A549 (cell line): ENCODE data around the gene NGF. TPM values are rescaled to one million over a fixed set of nuclear protein-coding genes. Genes with fewer than 3 reads are reported as not detected.

ENCODE experiments used
- ATAC-seq, 2 experiments: fragments of 200-7000 bp in 1 of 2; fragments of >200 bp in 1 of 2; cut with Nextera tagmentation in 1 of 2; cut with Tn5 transposase in 1 of 2; 3 replicates each; pipeline versions ENCODE4 v1.8.0 to v1.9.1; 2018 to 2020; ENCODE audit warnings: mild to moderate bottlenecking in 1 of 2, moderate library complexity in 1 of 2
- CTCF ChIA-PET: fragments of 300-600 bp; sonication (Branson Sonifier 250); formaldehyde crosslinking; extraction: SDS; loops from one replicate; lab custom pipeline; 2021; ENCODE audit warnings: antibody characterized with exemption, inconsistent platforms; lab: Yijun Ruan, JAX
- POLR2A ChIA-PET: fragments of 350-600 bp; formaldehyde crosslinking; extraction: SDS; loops from one replicate; lab custom pipeline; 2021; ENCODE audit warnings: antibody characterized with exemption, inconsistent platforms; lab: Yijun Ruan, JAX
- DNase-seq, 2 experiments: peaks; one replicate each; pipeline versions ENCODE4 v3.0.0 to v3.0.0-alpha.2; 2011 to 2016; ENCODE audit warnings: low read depth in 1 of 2, low spot score in 1 of 2
- FAIRE-seq: peaks from 2 replicates; lab custom pipeline; 2011; peaks lifted over from hg19 to GRCh38; lab: Jason Lieb, UNC
- H3K27ac ChIP-seq, 2 experiments: fragments of >200 bp; sonication (Bioruptor Twin); formaldehyde crosslinking; 3 replicates each; pipeline ENCODE4 v1.5.1; 2016 to 2017
- H3K4me1 ChIP-seq: fragments of >200 bp; sonication (Bioruptor Twin); formaldehyde crosslinking; 3 replicates; pipeline ENCODE4 v1.6.1; 2016
- H3K4me2 ChIP-seq: fragments of >200 bp; sonication (Bioruptor Twin); formaldehyde crosslinking; 3 replicates; pipeline ENCODE4 v1.6.1; 2016
- H3K4me3 ChIP-seq: fragments of >200 bp; sonication (Bioruptor Twin); formaldehyde crosslinking; 3 replicates; pipeline ENCODE4 v1.5.1; 2016
- H3K9me3 ChIP-seq: fragments of >200 bp; sonication (Bioruptor Twin); formaldehyde crosslinking; 3 replicates; pipeline ENCODE4 v1.6.1; 2016
- CBX8 ChIP-seq: fragments of 200-600 bp; sonication (generic); IDR thresholded peaks from 2 replicates; pipeline ENCODE4 v1.6.1; 2016
- CEBPB ChIP-seq, 2 experiments: fragments of >200 bp in 1 of 2; sonication (Bioruptor Twin) in 1 of 2; formaldehyde crosslinking in 1 of 2; IDR thresholded peaks; 2 replicates each; pipeline ENCODE4 v1.6.1; 2012 to 2016
- CHD2 ChIP-seq: fragments of 150-350 bp; IDR thresholded peaks from 2 replicates; pipeline ENCODE4 v1.6.1; 2014; ENCODE audit warnings: low read length; ENCODE audit not compliant: partially characterized antibody
- CHD4 ChIP-seq: fragments of 200-600 bp; sonication (generic); IDR thresholded peaks from 2 replicates; pipeline ENCODE4 v1.6.1; 2016; ENCODE audit warnings: antibody characterized with exemption, mild to moderate bottlenecking, borderline replicate concordance
- EHMT2 ChIP-seq: fragments of 200-600 bp; sonication (generic); IDR thresholded peaks from 2 replicates; pipeline ENCODE4 v1.6.1; 2016; ENCODE audit warnings: antibody characterized with exemption, low read depth, mild to moderate bottlenecking, moderate library complexity
- FOSB ChIP-seq: fragments of 250-450 bp; sonication (Bioruptor Pico); IDR thresholded peaks from 2 replicates; pipeline ENCODE4 v1.5.0; 2020; ENCODE audit warnings: mild to moderate bottlenecking, moderate library complexity
- FOSL2 ChIP-seq, 2 experiments: fragments of 450-650 bp in 1 of 2; fragments of >200 bp in 1 of 2; sonication (Bioruptor Twin) in 1 of 2; formaldehyde crosslinking; IDR thresholded peaks; 2 replicates each; pipeline versions ENCODE4 v1.5.0 to v1.6.1; 2016 to 2020; ENCODE audit warnings: mild to moderate bottlenecking in 1 of 2, moderate library complexity in 1 of 2
- HES2 ChIP-seq: fragments of >200 bp; sonication (Bioruptor Twin); formaldehyde crosslinking; IDR thresholded peaks from 2 replicates; pipeline ENCODE4 v1.6.1; 2016
- HOXA7 ChIP-seq: fragments of 250-450 bp; sonication (Bioruptor Pico); IDR thresholded peaks from 2 replicates; pipeline ENCODE4 v1.5.0; 2020; ENCODE audit warnings: mild to moderate bottlenecking, moderate library complexity
- HOXB5 ChIP-seq: fragments of 250-450 bp; sonication (Bioruptor Pico); IDR thresholded peaks from 2 replicates; pipeline ENCODE4 v1.5.0; 2020; ENCODE audit warnings: mild to moderate bottlenecking, moderate library complexity
- JUNB ChIP-seq: fragments of >200 bp; sonication (Bioruptor Twin); formaldehyde crosslinking; IDR thresholded peaks from 2 replicates; pipeline ENCODE4 v1.6.1; 2016
- KDM1A ChIP-seq: fragments of 200-600 bp; sonication (generic); IDR thresholded peaks from 2 replicates; pipeline ENCODE4 v1.6.1; 2016; ENCODE audit warnings: low read depth, mild to moderate bottlenecking
- KDM5A ChIP-seq: fragments of 200-600 bp; sonication (generic); IDR thresholded peaks from 2 replicates; pipeline ENCODE4 v1.6.1; 2016; ENCODE audit warnings: antibody characterized with exemption, mild to moderate bottlenecking
- MAFK ChIP-seq: fragments of 450-650 bp; IDR thresholded peaks from 2 replicates; pipeline ENCODE4 v1.6.1; 2014; ENCODE audit not compliant: partially characterized antibody
- MAX ChIP-seq: IDR thresholded peaks from 2 replicates; pipeline ENCODE4 v1.6.1; 2012
- MYC ChIP-seq: IDR thresholded peaks from 2 replicates; pipeline ENCODE4 v1.6.1; 2012; ENCODE audit warnings: mild to moderate bottlenecking, inconsistent platforms, low read length, improper control_type of control experiment, borderline replicate concordance
- NPAS2 ChIP-seq: fragments of 250-450 bp; sonication (Bioruptor Pico); IDR thresholded peaks from 2 replicates; pipeline ENCODE4 v1.8.0; 2022; ENCODE audit warnings: mild to moderate bottlenecking, moderate library complexity, borderline replicate concordance
- NR3C1 ChIP-seq: fragments of >200 bp; sonication (Bioruptor Twin); formaldehyde crosslinking; IDR thresholded peaks from 3 replicates; pipeline ENCODE4 v1.6.1; 2017
- PBX3 ChIP-seq: IDR thresholded peaks from 2 replicates; pipeline ENCODE4 v1.6.1; 2012
- POLR2A ChIP-seq: IDR thresholded peaks from 2 replicates; pipeline ENCODE4 v1.6.1; 2012; ENCODE audit warnings: mild to moderate bottlenecking, low read length
- POLR2AphosphoS2 ChIP-seq: conservative IDR thresholded peaks from 2 replicates; pipeline ENCODE4 v1.6.1; 2012; ENCODE audit warnings: low read length, improper control_type of control experiment, inconsistent platforms
- RCOR1 ChIP-seq: fragments of 150-350 bp; IDR thresholded peaks from 2 replicates; pipeline ENCODE4 v1.6.1; 2014; ENCODE audit warnings: antibody characterized with exemption, low read length, low read depth
- RFX5 ChIP-seq: fragments of 450-650 bp; IDR thresholded peaks from 2 replicates; pipeline ENCODE4 v1.7.1; 2014; ENCODE audit warnings: antibody characterized with exemption, mild to moderate bottlenecking, moderate library complexity
- SREBF2 ChIP-seq: fragments of 450-650 bp; IDR thresholded peaks from 2 replicates; pipeline ENCODE4 v1.6.1; 2014; ENCODE audit warnings: mild to moderate bottlenecking, moderate library complexity
- TP53 ChIP-seq: fragments of 250-450 bp; sonication (Bioruptor Pico); IDR thresholded peaks from 2 replicates; pipeline ENCODE4 v1.5.0; 2021; ENCODE audit warnings: mild to moderate bottlenecking, moderate library complexity
- ZNF302 ChIP-seq: fragments of 250-450 bp; sonication (Bioruptor Pico); IDR thresholded peaks from 2 replicates; pipeline ENCODE4 v1.9.0; 2021; ENCODE audit warnings: inconsistent platforms, mild to moderate bottlenecking, moderate library complexity
- WGBS: methylation state at CpG from one replicate; pipeline ENCODE4 v1.1.6; 2017; ENCODE audit errors: missing lambda C conversion rate; 5-methylcytosine and 5-hydroxymethylcytosine counted together
- polyA plus RNA-seq, 4 experiments: library from polyadenylated mRNA; depleted of rRNA in 3 of 4; stranded (reverse); fragments of >200 nt; fragmentation: RNase III in 1 of 4; extraction: RNeasy Plus Mini Kit Qiagen cat#74134 plus additional on column Dnase treatment in 1 of 4; gene quantifications; 2 replicates in 3 of 4; 3 replicates in 1 of 4; pipeline ENCODE4 v1.2.3, GENCODE V29; 2011 to 2017
- TF ChIP-seq, protein P1 (sequence below): fragments of >200 bp; sonication (Bioruptor Twin); formaldehyde crosslinking; IDR thresholded peaks from 3 replicates; pipeline ENCODE4 v1.5.1; 2016

The NGF gene
- polyA plus RNA-seq, 2 of the 4 experiments (the other 2 are of a cell fraction): 0.71 to 1.6 TPM

DNA sequence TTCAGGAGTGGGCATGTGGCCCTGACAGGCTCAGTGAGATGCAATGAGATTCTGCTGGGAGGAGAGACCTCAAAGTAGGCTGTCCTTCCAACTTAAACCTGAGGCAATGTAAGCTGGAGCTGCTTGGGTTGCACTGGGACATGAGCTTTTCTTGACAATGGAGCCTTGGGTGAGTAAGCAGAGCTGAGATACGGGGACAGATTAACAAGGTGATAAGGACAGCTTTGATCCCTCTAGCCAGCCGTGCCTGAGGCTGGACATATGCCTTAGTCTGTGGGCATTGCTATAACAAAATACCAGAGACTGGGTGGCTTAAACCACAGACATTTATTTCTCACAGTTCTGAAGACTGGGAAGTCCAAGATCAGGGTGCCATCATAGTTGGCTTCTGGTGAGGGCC is 18.3 kb upstream of the NGF start:
- H3K4me3 ChIP-seq: no peak overlapping the region
- FAIRE-seq (no peak), ATAC-seq (no peak), DNase-seq (no peak)
- ChIA-PET POLR2A (no interaction called here), CTCF (interaction anchor here (0.6 kb wide), 1 partner anchor 287 kb away, joined by 3 read pairs; no protein-coding TSS in a partner anchor)
- WGBS: 75% methylated on average over 1 of the region's 2 CpGs
- no peaks in the 10 kb centered on the region for H3K9me3 ChIP-seq
- no peak for TF ChIP-seq POLR2A
- no peak for TF ChIP-seq CHD4
- TF ChIP-seq KDM5A: no peak
- TF ChIP-seq EHMT2: no peak
- no peak for TF ChIP-seq PBX3
- no peak for TF ChIP-seq JUNB
- no peak for TF ChIP-seq KDM1A
- no peak for TF ChIP-seq NR3C1
- TF ChIP-seq NPAS2 (CRISPR knock-in tag): no peak
- TF ChIP-seq POLR2AphosphoS2: no peak
- TF ChIP-seq MAX: no peak
- H3K4me2 ChIP-seq: no peak overlapping the region
- H3K27ac ChIP-seq: no peak overlapping the region
- no peaks in the 10 kb centered on the region for H3K4me1 ChIP-seq

- Histone ChIP-seq H3K9me3 (no peaks in the 10 kb centered on the region), H3K27ac (no peak overlapping the region), H3K4me1 (no peaks in the 10 kb centered on the region), H3K4me3 (no peak overlapping the region), H3K4me2 (no peak overlapping the region)
- WGBS: 68% methylated on average over 2 of the region's 2 CpGs
- POLR2A ChIA-PET: no interaction called here
- DNase-seq: no peak
- CTCF ChIA-PET: no interaction called here
- ATAC-seq: no peak
- no peak for FAIRE-seq
- TF ChIP-seq ZNF302 (no peak), SREBF2 (no peak), RFX5 (no peak), CEBPB (IDR thresholded peaks at IDR 0.05) (no peak), HOXA7 (CRISPR knock-in tag) (no peak), PBX3 (no peak), JUNB (no peak), HOXB5 (CRISPR knock-in tag) (no peak), HES2 (no peak)
Measured at GRCh38 chr1:115355069-115355468, 17.0 kb upstream of the NGF start.

DNA sequence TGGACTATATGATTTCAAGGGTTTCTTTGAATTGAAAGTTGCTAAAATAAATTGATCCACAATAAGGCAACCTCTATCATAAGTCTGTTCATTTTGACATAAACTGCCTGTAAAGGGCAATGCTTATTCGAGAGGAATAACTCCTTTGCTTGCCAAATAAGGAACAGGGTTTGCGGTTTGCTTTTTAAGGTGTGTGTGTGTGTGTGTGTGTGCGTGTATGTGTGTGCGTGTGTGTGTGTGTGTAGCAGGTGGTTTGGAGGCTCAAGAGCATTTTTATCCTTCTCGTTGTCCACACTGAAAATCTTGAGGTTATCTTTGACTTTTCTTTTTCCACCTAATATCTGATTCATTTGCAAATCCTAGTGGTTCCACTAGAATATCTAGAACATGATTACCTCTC is 13.1 kb upstream of the NGF start:
- CTCF ChIA-PET: no interaction called here
- no peak for DNase-seq
- H3K4me2 ChIP-seq: no peak overlapping the region
- H3K4me1 ChIP-seq: no peaks in the 10 kb centered on the region
- no peak overlapping the region for H3K27ac ChIP-seq
- WGBS: 72% methylated on average over 5 of the region's 5 CpGs
- H3K9me3 ChIP-seq: no peaks in the 10 kb centered on the region
- ATAC-seq: no peak
- H3K4me3 ChIP-seq: no peak overlapping the region
- POLR2A ChIA-PET: no interaction called here
- TF ChIP-seq MYC (no peak), CBX8 (no peak), MAX (no peak), HES2 (no peak), ZNF302 (no peak), TP53 (no peak), PBX3 (no peak), HOXB5 (CRISPR knock-in tag) (no peak), FOSL2 (IDR thresholded peaks at IDR 0.05) (no peak), FOSL2 (CRISPR knock-in tag; IDR thresholded peaks at IDR 0.05) (no peak), RCOR1 (no peak), KDM5A (no peak), CHD2 (no peak), MAFK (no peak), FOSB (CRISPR knock-in tag) (no peak)
- TF ChIP-seq, protein P1, sequence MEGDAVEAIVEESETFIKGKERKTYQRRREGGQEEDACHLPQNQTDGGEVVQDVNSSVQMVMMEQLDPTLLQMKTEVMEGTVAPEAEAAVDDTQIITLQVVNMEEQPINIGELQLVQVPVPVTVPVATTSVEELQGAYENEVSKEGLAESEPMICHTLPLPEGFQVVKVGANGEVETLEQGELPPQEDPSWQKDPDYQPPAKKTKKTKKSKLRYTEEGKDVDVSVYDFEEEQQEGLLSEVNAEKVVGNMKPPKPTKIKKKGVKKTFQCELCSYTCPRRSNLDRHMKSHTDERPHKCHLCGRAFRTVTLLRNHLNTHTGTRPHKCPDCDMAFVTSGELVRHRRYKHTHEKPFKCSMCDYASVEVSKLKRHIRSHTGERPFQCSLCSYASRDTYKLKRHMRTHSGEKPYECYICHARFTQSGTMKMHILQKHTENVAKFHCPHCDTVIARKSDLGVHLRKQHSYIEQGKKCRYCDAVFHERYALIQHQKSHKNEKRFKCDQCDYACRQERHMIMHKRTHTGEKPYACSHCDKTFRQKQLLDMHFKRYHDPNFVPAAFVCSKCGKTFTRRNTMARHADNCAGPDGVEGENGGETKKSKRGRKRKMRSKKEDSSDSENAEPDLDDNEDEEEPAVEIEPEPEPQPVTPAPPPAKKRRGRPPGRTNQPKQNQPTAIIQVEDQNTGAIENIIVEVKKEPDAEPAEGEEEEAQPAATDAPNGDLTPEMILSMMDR: no peak
- FAIRE-seq: no peak
